CD4-positive, alpha-beta T cell (primary cell): Measurements from ENCODE around the gene HIPK3. TPM values are rescaled to one million over a fixed set of nuclear protein-coding genes. Genes with fewer than 3 reads are reported as not detected.
"Not testable (repeated sequence)": the region's sequence is repeated elsewhere in the genome, so short reads cannot be mapped to it uniquely, and the experiment has no call there.

Source experiments
- ATAC-seq: fragments of 200-7000 bp; cut with Tn5 transposase; one replicate; pipeline ENCODE4 v1.10.0; 2022; ENCODE audit warnings: mild to moderate bottlenecking; ENCODE audit not compliant: poor library complexity
- CTCF ChIA-PET: fragments of 350-600 bp; sonication (Branson Sonifier 250); formaldehyde crosslinking; loops from one replicate; lab custom pipeline; 2021; ENCODE audit warnings: antibody characterized with exemption, inconsistent platforms; lab: Charles Lee
- POLR2A ChIA-PET: fragments of 350-600 bp; sonication (Branson Sonifier 250); formaldehyde crosslinking; loops from one replicate; lab custom pipeline; 2021; ENCODE audit warnings: antibody characterized with exemption, inconsistent platforms; lab: Charles Lee
- DNase-seq, 14 experiments: peaks; one replicate each; pipeline ENCODE4 v3.0.0-alpha.2; 2013 to 2020; ENCODE audit warnings: mixed read lengths in 2 of 14
- H3K27ac ChIP-seq, 2 donors: one replicate each; pipeline versions ENCODE4 v1.5.1 to v1.7.0; 2013; ENCODE audit warnings: low read length in 2 of 2, low read depth in 1 of 2, mild to moderate bottlenecking in 1 of 2
- H3K27me3 ChIP-seq, 2 experiments: 1 replicate in 1 of 2; 2 replicates in 1 of 2; pipeline versions ENCODE4 v1.6.1 to v1.7.0; 2013; ENCODE audit warnings: low read length in 2 of 2, control low read depth in 1 of 2, mild to moderate bottlenecking in 1 of 2, moderate library complexity in 1 of 2; ENCODE audit not compliant: insufficient read depth in 2 of 2, control insufficient read depth in 1 of 2
- H3K36me3 ChIP-seq: one replicate; pipeline ENCODE4 v1.6.1; 2013; ENCODE audit warnings: low read length, control low read depth; ENCODE audit not compliant: insufficient read depth
- H3K4me1 ChIP-seq: one replicate; pipeline ENCODE4 v1.6.1; 2013; ENCODE audit warnings: low read length, control low read depth; ENCODE audit not compliant: insufficient read depth
- H3K4me3 ChIP-seq: one replicate; pipeline ENCODE4 v1.5.1; 2013; ENCODE audit warnings: mild to moderate bottlenecking, low read length, moderate library complexity
- H3K9me3 ChIP-seq, 2 experiments: 1 replicate in 1 of 2; 2 replicates in 1 of 2; pipeline versions ENCODE4 v1.6.1 to v1.7.0; 2013; ENCODE audit warnings: low read length in 2 of 2, mild to moderate bottlenecking in 2 of 2, control low read depth in 1 of 2, moderate library complexity in 1 of 2; ENCODE audit not compliant: control insufficient read depth in 1 of 2, insufficient read depth in 1 of 2
- H3K27ac Mint-ChIP-seq: one replicate; pipeline ENCODE4 v1.8.0; 2020; ENCODE audit warnings: mixed read lengths
- H3K27me3 Mint-ChIP-seq: one replicate; pipeline ENCODE4 v1.8.0; 2021; ENCODE audit warnings: mixed read lengths
- H3K36me3 Mint-ChIP-seq: one replicate; pipeline ENCODE4 v1.8.0; 2021; ENCODE audit warnings: low read depth, mixed read lengths
- H3K4me1 Mint-ChIP-seq: one replicate; pipeline ENCODE4 v1.8.0; 2021; ENCODE audit warnings: low read depth, mixed read lengths
- H3K4me3 Mint-ChIP-seq: one replicate; pipeline ENCODE4 v1.8.0; 2020; ENCODE audit warnings: mild to moderate bottlenecking, mixed read lengths
- H3K9me3 Mint-ChIP-seq: one replicate; pipeline ENCODE4 v1.8.0; 2020; ENCODE audit warnings: mixed read lengths
- CTCF ChIP-seq: fragments of 200-600 bp; IDR thresholded peaks from one replicate; pipeline ENCODE4 v1.8.0; 2022; ENCODE audit warnings: antibody characterized with exemption, mild to moderate bottlenecking
- intact Hi-C, 2 experiments: fragments of 100-400 bp; cut with DNase I in 1 of 2; cut with micrococcal nuclease in 1 of 2; formaldehyde crosslinking; loops; one replicate each; pipeline versions ENCODE4 v1.15.1 to v1.9.0; 2023 to 2025; cut with DNase I, micrococcal nuclease
- total RNA-seq, 174 experiments: library from RNA in 2 of 174; stranded (reverse) in 2 of 174; gene quantifications; one replicate each; pipeline ENCODE4 v1.2.3 and lab custom pipeline; 2021 to 2026

Gene HIPK3
- total RNA-seq, 2 experiments from 2014 or later: 38.1 to 38.9 TPM

GRCh38 chr11:33366918-33367317, 109.7 kb downstream of the HIPK3 start:
- no peak overlapping the region for H3K4me3 Mint-ChIP-seq
- H3K4me1 Mint-ChIP-seq: peaks cover 4% of the 10 kb centered on the region
- no peaks in the 10 kb centered on the region for H3K36me3 Mint-ChIP-seq
- H3K4me1 ChIP-seq: peaks cover 2% of the 10 kb centered on the region
- ChIA-PET CTCF (interaction anchor here (0.6 kb wide), 1 partner anchor 1528 kb away, joined by 3 read pairs; no protein-coding TSS in a partner anchor), POLR2A (interaction anchor here (0.6 kb wide), 1 partner anchor 17 kb away, joined by 3 read pairs; no protein-coding TSS in a partner anchor)
- ATAC-seq: no peak
- no peaks in the 10 kb centered on the region for H3K9me3 ChIP-seq
- no peak overlapping the region for H3K27ac ChIP-seq
- peaks cover 11% of the 10 kb centered on the region for H3K27me3 Mint-ChIP-seq
- DNase-seq: no peak
- no peak overlapping the region for H3K27ac Mint-ChIP-seq
- intact Hi-C loops: no loop called here
- no peaks in the 10 kb centered on the region for H3K36me3 ChIP-seq
- peaks cover 0 to 2% of the 10 kb centered on the region in 2 experiments for H3K27me3 ChIP-seq
- TF ChIP-seq CTCF: no peak
- no peaks in the 10 kb centered on the region for H3K9me3 Mint-ChIP-seq
- H3K4me3 ChIP-seq: no peak overlapping the region

GRCh38 chr11:33368475-33368874, 111.3 kb downstream of the HIPK3 start:
- H3K27me3 ChIP-seq, H3K36me3 ChIP-seq, intact Hi-C loops, ATAC-seq, H3K4me3 ChIP-seq, H3K4me3 Mint-ChIP-seq, H3K9me3 Mint-ChIP-seq, H3K27ac ChIP-seq, H3K36me3 Mint-ChIP-seq, H3K4me1 Mint-ChIP-seq, CTCF ChIA-PET, H3K27ac Mint-ChIP-seq, H3K4me1 ChIP-seq, H3K9me3 ChIP-seq, DNase-seq: not testable (repeated sequence)
- POLR2A ChIA-PET: interaction anchor here (0.7 kb wide), 1 partner anchor 9 kb away, joined by 3 read pairs; no protein-coding TSS in a partner anchor
- H3K27me3 Mint-ChIP-seq: peaks cover 26% of the 10 kb centered on the region

- ATAC-seq: no peak
- Mint-ChIP-seq H3K4me1 (no peaks in the 10 kb centered on the region), H3K4me3 (no peak overlapping the region), H3K36me3 (no peaks in the 10 kb centered on the region), H3K9me3 (no peaks in the 10 kb centered on the region), H3K27me3 (peaks cover 30% of the 10 kb centered on the region), H3K27ac (no peak overlapping the region)
- no peak for DNase-seq
- no peaks in the 10 kb centered on the region for H3K4me1 ChIP-seq
- peaks cover 2 to 5% of the 10 kb centered on the region in 2 experiments for H3K27me3 ChIP-seq
- H3K9me3 ChIP-seq: no peaks in the 10 kb centered on the region
- no peak for TF ChIP-seq CTCF
- no peak overlapping the region for H3K4me3 ChIP-seq
- H3K36me3 ChIP-seq: no peaks in the 10 kb centered on the region
- ChIA-PET CTCF (no interaction called here), POLR2A (no interaction called here)
- intact Hi-C loops: no loop called here
- no peak overlapping the region for H3K27ac ChIP-seq
These were observed 111.8 kb downstream of the HIPK3 start for GRCh38 chr11:33368931-33369330.

- no peaks in the 10 kb centered on the region for H3K9me3 ChIP-seq
- ChIA-PET POLR2A (no interaction called here), CTCF (no interaction called here)
- intact Hi-C loops: no loop called here
- peaks cover 21 to 36% of the 10 kb centered on the region in 2 experiments for H3K27me3 ChIP-seq
- TF ChIP-seq CTCF: no peak
- no peaks in the 10 kb centered on the region for H3K36me3 Mint-ChIP-seq
- DNase-seq (no peak), ATAC-seq (no peak)
- no peak overlapping the region for H3K4me3 Mint-ChIP-seq
- no peaks in the 10 kb centered on the region for H3K4me1 Mint-ChIP-seq
- H3K4me1 ChIP-seq: no peaks in the 10 kb centered on the region
- no peaks in the 10 kb centered on the region for H3K36me3 ChIP-seq
- no peaks in the 10 kb centered on the region for H3K9me3 Mint-ChIP-seq
- H3K27ac ChIP-seq: no peak overlapping the region
- no peak overlapping the region for H3K27ac Mint-ChIP-seq
- H3K4me3 ChIP-seq: no peak overlapping the region
- peaks cover 37% of the 10 kb centered on the region for H3K27me3 Mint-ChIP-seq
These were observed 116.5 kb downstream of the HIPK3 start for GRCh38 chr11:33373636-33374035.
